BLaER1 (cell line): ENCODE measurements around the gene DCAF11.

Experiments
- H3K27ac ChIP-seq: shearing (Covaris generic); formaldehyde crosslinking; 2 replicates; pipeline ENCODE4 v1.8.1; 2022
- H3K27me3 ChIP-seq: shearing (Covaris generic); formaldehyde crosslinking; 2 replicates; pipeline ENCODE4 v1.8.1; 2022
- H3K36me3 ChIP-seq: shearing (Covaris generic); formaldehyde crosslinking; 2 replicates; pipeline ENCODE4 v1.8.1; 2022
- H3K4me1 ChIP-seq: shearing (Covaris generic); formaldehyde crosslinking; 2 replicates; pipeline ENCODE4 v1.8.1; 2022
- H3K4me2 ChIP-seq: shearing (Covaris generic); formaldehyde crosslinking; 2 replicates; pipeline ENCODE4 v1.8.1; 2022
- H3K4me3 ChIP-seq: shearing (Covaris generic); formaldehyde crosslinking; 2 replicates; pipeline ENCODE4 v1.8.1; 2022
- H3K9ac ChIP-seq: shearing (Covaris generic); formaldehyde crosslinking; 2 replicates; pipeline ENCODE4 v1.8.1; 2022
- H3K9me3 ChIP-seq: shearing (Covaris generic); formaldehyde crosslinking; 2 replicates; pipeline ENCODE4 v1.8.1; 2022
- H4K20me1 ChIP-seq: shearing (Covaris generic); formaldehyde crosslinking; 2 replicates; pipeline ENCODE4 v1.8.1; 2022
- Cebpa-rat ChIP-seq: shearing (Covaris generic); IDR thresholded peaks from 2 replicates; pipeline ENCODE4 v1.8.1; 2022

Gene DCAF11

GRCh38 chr14:24171422-24172260, 57.1 kb downstream of the DCAF11 start, which contains the start of gene REC8:
TSS of gene REC8 (plus strand) at chr14:24172080. CDS start at chr14:24172553, 473 bp downstream.
- H3K9ac ChIP-seq, result 0 out of 2 replicates have a peak within 1 kb of the TSS, but pooled peaks have one; percentile 13
- no peaks in the 10 kb centered on the region for H4K20me1 ChIP-seq
- no peak within 1 kb of the TSS for H3K27ac ChIP-seq
- peaks cover 25% of the 10 kb centered on the region for H3K27me3 ChIP-seq
- H3K9me3 ChIP-seq, result no peaks in the 10 kb centered on the region
- peak within 1 kb of the TSS; percentile 90 for H3K4me2 ChIP-seq
- peaks cover 30% of the 10 kb centered on the region for H3K36me3 ChIP-seq
- no peak for TF ChIP-seq Cebpa-rat
- H3K4me1 ChIP-seq, result peaks cover 24% of the 10 kb centered on the region
- peak within 1 kb of the TSS; percentile 66 for H3K4me3 ChIP-seq

GRCh38 chr14:24172261-24172860, 57.8 kb downstream of the DCAF11 start:
- H3K36me3 ChIP-seq, result peaks cover 30% of the 10 kb centered on the region
- H3K4me2 ChIP-seq, result peak overlapping the region; percentile 90
- peaks cover 24% of the 10 kb centered on the region for H3K4me1 ChIP-seq
- TF ChIP-seq Cebpa-rat, result no peak
- no peaks in the 10 kb centered on the region for H3K9me3 ChIP-seq
- H3K27ac ChIP-seq, result no peak overlapping the region
- H3K27me3 ChIP-seq, result peaks cover 25% of the 10 kb centered on the region
- H4K20me1 ChIP-seq, result no peaks in the 10 kb centered on the region
- H3K4me3 ChIP-seq, result peak overlapping the region; percentile 66
- H3K9ac ChIP-seq, result 0 out of 2 replicates have a peak overlapping the region, but pooled peaks have one; percentile 13

- H3K27me3 ChIP-seq, result peaks cover 25% of the 10 kb centered on the region
- H3K4me1 ChIP-seq, result peaks cover 24% of the 10 kb centered on the region
- no peak for TF ChIP-seq Cebpa-rat
- H3K27ac ChIP-seq, result no peak overlapping the region
- H3K4me3 ChIP-seq, result no peak overlapping the region
- H3K9me3 ChIP-seq, result no peaks in the 10 kb centered on the region
- peaks cover 30% of the 10 kb centered on the region for H3K36me3 ChIP-seq
- peak overlapping the region; percentile 90; the same call in 1 of the 2 replicates for H3K4me2 ChIP-seq
- no peak overlapping the region for H3K9ac ChIP-seq
- no peaks in the 10 kb centered on the region for H4K20me1 ChIP-seq
These were observed 58.3 kb downstream of the DCAF11 start for GRCh38 chr14:24172871-24173281.
